H1 (cell line): ENCODE data around the gene TTC27. TPM values are rescaled to one million over a fixed set of nuclear protein-coding genes. Genes with fewer than 3 reads are reported as not detected.

Source experiments
- ASH2L ChIP-seq: fragments of 200-600, 300-600 bp; sonication (generic); IDR thresholded peaks from one replicate; pipeline ENCODE4 v1.7.1; 2017; ENCODE audit warnings: low read length
- BACH1 ChIP-seq: IDR thresholded peaks from 2 replicates; pipeline ENCODE4 v1.6.1; 2012; ENCODE audit warnings: low read length, improper control_type of control experiment
- polyA plus RNA-seq, 7 experiments: library from polyadenylated mRNA; depleted of rRNA in 3 of 7; stranded (reverse) in 5 of 7; unstranded in 2 of 7; fragments of >200 nt in 5 of 7; fragments of 200-250 nt in 2 of 7; gene quantifications; 1 replicate in 5 of 7; 2 replicates in 1 of 7; 4 replicates in 1 of 7; pipeline versions ENCODE4 v1.2.1 to v1.2.3, GENCODE V29; 2011 to 2013; ENCODE audit warnings: missing spikeins in 2 of 7, mixed read lengths in 2 of 7
- total RNA-seq: library from RNA; stranded (reverse); fragmentation: NEBNext Ultra II Directional; extraction: Animal tissue kit (Norgen Biotek cat#: 25700); gene quantifications from 2 replicates; pipeline ENCODE4 v1.2.1, GENCODE V29; 2021

The TTC27 gene
- total and polyA plus RNA-seq, 2 of the 8 experiments (the other 6 are each of a cell fraction or from before 2014, with no cell fraction given) = 13.8 to 29.1 TPM

DNA sequence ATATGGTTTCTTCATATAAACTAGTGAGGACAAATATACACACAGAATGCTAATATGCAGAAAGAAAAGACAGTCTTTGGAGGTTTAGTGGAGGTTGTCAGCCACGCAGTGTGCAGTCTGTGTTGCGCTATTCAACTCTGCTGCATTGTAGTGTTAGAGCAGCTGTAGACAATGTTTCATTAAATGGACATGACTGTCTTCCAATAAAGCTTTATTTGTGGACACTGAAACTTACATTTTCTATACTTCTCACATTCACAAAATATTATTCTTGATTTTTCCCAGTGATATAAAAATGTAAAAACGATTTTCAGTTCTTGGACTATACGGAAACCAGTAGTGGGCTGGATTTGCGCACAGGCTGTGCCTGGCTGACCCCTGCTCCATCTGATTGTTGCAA lies 13.3 kb downstream of the TTC27 start (continued):
- no peak for TF ChIP-seq BACH1
- TF ChIP-seq ASH2L = no peak
